Heart left ventricle (tissue), 16 donors: Measurements from ENCODE around the gene DPY30. TPM values are rescaled to one million over a fixed set of nuclear protein-coding genes. Genes with fewer than 3 reads are reported as not detected.
"Not testable (repeated sequence)": the region's sequence is repeated elsewhere in the genome, so short reads cannot be mapped to it uniquely, and the experiment has no call there.

Experiments
- ATAC-seq, 4 donors: fragments of 200-7000 bp; cut with Tn5 transposase; one replicate each; pipeline ENCODE4 v1.9.1; 2020 to 2022; ENCODE audit warnings: moderate library complexity in 4 of 4, mild to moderate bottlenecking in 3 of 4, moderate number of reproducible peaks in 1 of 4
- DNase-seq, 5 donors: peaks; one replicate each; pipeline ENCODE4 v3.0.0-alpha.2; 2020
- H3K27ac ChIP-seq, 12 donors: fragments of 200-600 bp; sonication (generic) in 4 of 12; one replicate each; pipeline versions ENCODE4 v1.5.0 to v1.8.0; 2016 to 2022; ENCODE audit warnings: mild to moderate bottlenecking in 2 of 12
- H3K27me3 ChIP-seq, 9 donors: fragments of 200-600 bp; sonication (generic) in 2 of 9; one replicate each; pipeline versions ENCODE4 v1.5.1 to v1.8.0; 2016 to 2022; ENCODE audit warnings: mild to moderate bottlenecking in 3 of 9
- H3K36me3 ChIP-seq, 9 donors: fragments of 200-600 bp; sonication (generic) in 2 of 9; one replicate each; pipeline versions ENCODE4 v1.5.0 to v1.8.0; 2018 to 2022; ENCODE audit warnings: mild to moderate bottlenecking in 2 of 9
- H3K4me1 ChIP-seq, 12 donors: fragments of 200-600 bp; sonication (generic) in 4 of 12; one replicate each; pipeline versions ENCODE4 v1.5.0 to v1.8.0; 2016 to 2022; ENCODE audit warnings: mild to moderate bottlenecking in 3 of 12
- H3K4me3 ChIP-seq, 12 donors: fragments of 200-600 bp; sonication (generic) in 4 of 12; one replicate each; pipeline versions ENCODE4 v1.5.0 to v1.8.0; 2017 to 2022; ENCODE audit warnings: mild to moderate bottlenecking in 9 of 12, moderate library complexity in 4 of 12
- H3K9me3 ChIP-seq, 12 donors: fragments of 200-600 bp; sonication (generic) in 4 of 12; one replicate each; pipeline versions ENCODE4 v1.5.0 to v1.8.0; 2016 to 2022; ENCODE audit warnings: mild to moderate bottlenecking in 1 of 12
- POLR2A ChIP-seq, 2 donors: fragments of 450-650 bp; IDR thresholded peaks; one replicate each; pipeline ENCODE4 v1.6.1; 2017; ENCODE audit warnings: antibody characterized with exemption in 2 of 2, mild to moderate bottlenecking in 2 of 2, moderate library complexity in 2 of 2
- WGBS, 4 donors: extraction: QIAGEN DNeasy Blood & Tissue Kit in 2 of 4; methylation state at CpG; one replicate each; pipeline versions ENCODE4 v1.1.5 to v1.1.7; 2013 to 2018; 5-methylcytosine and 5-hydroxymethylcytosine counted together
- intact Hi-C, 10 donors: fragments of 100-400 bp; cut with DNase I; formaldehyde crosslinking; loops; one replicate each; pipeline versions ENCODE4 v1.11.1 to v1.14.2; 2022
- polyA plus RNA-seq, 2 donors: library from polyadenylated mRNA; stranded (reverse); fragments of 200-250 nt; gene quantifications; one replicate each; pipeline ENCODE4 v1.2.3, GENCODE V29; 2013
- total RNA-seq, 9 donors: library from RNA; depleted of rRNA in 2 of 9; stranded (reverse); fragments of >200 nt in 2 of 9; fragmentation: NEBNext Ultra II Directional in 3 of 9; extraction: Animal tissue kit (Norgen Biotek cat#: 25700) in 3 of 9; gene quantifications; one replicate each; pipeline versions ENCODE4 v1.1.0 to v1.2.4, GENCODE V29; 2016 to 2023
- TF ChIP-seq, protein P1 (sequence below), 12 donors: fragments of 200-600 bp; sonication (generic) in 4 of 12; IDR thresholded peaks; one replicate each; pipeline versions ENCODE4 v1.5.0 to v1.8.0; 2018 to 2022; ENCODE audit warnings: antibody characterized with exemption in 12 of 12, mild to moderate bottlenecking in 5 of 12
- donor health status: ischemic (EF 13 %, LVEDD 7.1; RV severe dilation, severe dysfunction).
- donor health status: healthy with polysubstance abuse.
- donor health status: DM: no; HTN: yes; CAD: no.
- donor health status: DM: no; HTN: no; CAD: no.
- donor health status: ischemic (EF 25% LVEDD 6.9; RV normal size, moderate dysfunction).
- donor health status: ischemic (EF 25% LVEDD 5.7; RV mildly dilated, moderate dysfunction).
- donor health status: healthy.
- donor health status: DM: yes; HTN: yes; CAD: no.
- donor health status: ischemic (EF 35%, LVEDD 5.7; RV mildly dilated, moderate dysfunction).
- donor health status: nonischemic (EF 11% LVEDD 7.7; RV severe dilation, severe dysfunction).
- donor health status: DM: yes; HTN: yes; CAD: no.
- donor health status: PGD.
- donor health status: ischemic (EF 29% LVEDD 5.4; RV normal size, mild dysfunction).
- donor health status: nonischemic (EF 23%, LVEDD 6.1; RV moderate dilation, normal function).

DPY30 gene
- total and polyA plus RNA-seq, 11 donors = 36.8 to 86.5 (median 42.9) TPM

DNA sequence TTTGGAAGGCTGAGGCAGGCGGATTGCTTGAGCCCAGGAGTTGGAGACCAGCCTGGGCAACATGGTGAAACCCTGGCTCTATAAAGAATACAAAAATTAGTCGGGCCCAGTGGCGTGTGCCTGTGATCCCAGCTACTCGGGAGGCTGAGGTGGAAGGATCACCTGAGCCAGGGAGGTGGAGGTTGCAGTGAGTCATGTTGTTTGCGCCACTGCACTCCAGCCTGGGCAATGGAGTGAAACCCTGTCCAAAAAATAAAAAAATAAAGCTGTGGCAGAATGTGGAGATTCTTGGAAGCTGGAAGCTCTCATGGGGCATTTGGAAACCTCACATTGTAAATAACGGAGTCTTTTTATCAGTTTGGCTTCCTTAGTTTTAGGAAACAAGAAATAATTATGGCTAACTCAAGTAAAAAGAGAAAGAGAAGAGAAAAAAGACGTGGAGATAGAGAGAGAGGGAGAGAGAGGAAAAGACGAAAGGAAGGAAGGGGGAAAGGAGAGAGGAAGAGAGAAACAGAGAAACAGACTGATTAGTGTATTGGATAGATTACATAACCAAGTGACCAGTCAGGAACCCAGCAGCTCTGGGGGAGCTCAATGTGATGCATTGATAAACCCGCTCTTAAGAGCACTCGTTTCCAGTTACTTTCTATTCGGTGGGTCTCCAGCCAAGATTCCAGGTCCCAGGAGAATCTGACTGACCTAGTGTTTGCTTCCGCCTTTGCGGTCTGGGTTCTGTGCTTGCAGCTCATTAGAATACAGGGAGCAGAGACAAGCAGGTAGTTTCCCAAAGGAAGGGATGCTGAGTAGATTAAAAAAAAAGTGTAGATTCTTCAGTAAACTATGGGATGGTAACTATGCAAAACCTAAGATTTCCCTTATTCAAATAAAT is 22.6 kb upstream of the DPY30 start:
- H3K27me3 ChIP-seq = no peaks in the 10 kb centered on the region
- TF ChIP-seq POLR2A (IDR thresholded peaks at IDR 0.05) = no peak
- TF ChIP-seq, protein P1, sequence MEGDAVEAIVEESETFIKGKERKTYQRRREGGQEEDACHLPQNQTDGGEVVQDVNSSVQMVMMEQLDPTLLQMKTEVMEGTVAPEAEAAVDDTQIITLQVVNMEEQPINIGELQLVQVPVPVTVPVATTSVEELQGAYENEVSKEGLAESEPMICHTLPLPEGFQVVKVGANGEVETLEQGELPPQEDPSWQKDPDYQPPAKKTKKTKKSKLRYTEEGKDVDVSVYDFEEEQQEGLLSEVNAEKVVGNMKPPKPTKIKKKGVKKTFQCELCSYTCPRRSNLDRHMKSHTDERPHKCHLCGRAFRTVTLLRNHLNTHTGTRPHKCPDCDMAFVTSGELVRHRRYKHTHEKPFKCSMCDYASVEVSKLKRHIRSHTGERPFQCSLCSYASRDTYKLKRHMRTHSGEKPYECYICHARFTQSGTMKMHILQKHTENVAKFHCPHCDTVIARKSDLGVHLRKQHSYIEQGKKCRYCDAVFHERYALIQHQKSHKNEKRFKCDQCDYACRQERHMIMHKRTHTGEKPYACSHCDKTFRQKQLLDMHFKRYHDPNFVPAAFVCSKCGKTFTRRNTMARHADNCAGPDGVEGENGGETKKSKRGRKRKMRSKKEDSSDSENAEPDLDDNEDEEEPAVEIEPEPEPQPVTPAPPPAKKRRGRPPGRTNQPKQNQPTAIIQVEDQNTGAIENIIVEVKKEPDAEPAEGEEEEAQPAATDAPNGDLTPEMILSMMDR (IDR thresholded peaks at IDR 0.05) = no peak
- peaks cover 0 to 11% (median 0%) of the 10 kb centered on the region in 9 donors for H3K36me3 ChIP-seq
- no peaks in the 10 kb centered on the region for H3K9me3 ChIP-seq
- H3K27ac ChIP-seq = peak overlapping the region in 11 of 12 donors; percentile 78 to 95 (median 90)
- WGBS, 4 donors = 44 to 53% (median 46%) methylated on average over 13 of the region's 13 CpGs
- DNase-seq (peak in 4 of 5 donors; percentile 55 to 73 (median 64)), ATAC-seq (peak in 2 of 4 donors; percentile 4 to 19)
- intact Hi-C loops = loop anchor here in 7 of 10 donors (1.0 to 10.0 kb wide), 10 partner anchors 21 to 295 kb away; partner anchors contain the start of genes MEMO1 (in 5 of the 7), BIRC6 (in 1 of the 7), DPY30 (in 1 of the 7) and SLC30A6 (in 1 of the 7)
- H3K4me3 ChIP-seq = peak overlapping the region; percentile 65 to 94 (median 90)
- peaks cover 0 to 32% (median 13%) of the 10 kb centered on the region in 12 donors for H3K4me1 ChIP-seq

GRCh38 chr2:32061430-32061829 is 21.8 kb upstream of the DPY30 start:
- no peak for DNase-seq
- intact Hi-C loops = loop anchor here in 4 of 10 donors (5.0 to 10.0 kb wide), 5 partner anchors 47 to 296 kb away; partner anchors contain the start of genes MEMO1 (in 2 of the 4) and BIRC6 (in 1 of the 4)
- 92 to 96% (median 95%) methylated on average over 8 of the region's 8 CpGs for WGBS, 4 donors
- Histone ChIP-seq H3K4me3 (no peak overlapping the region), H3K27ac (peak overlapping the region in 1 of 12 donors; percentile 89), H3K4me1 (peaks cover 0 to 31% (median 13%) of the 10 kb centered on the region in 12 donors), H3K9me3 (no peaks in the 10 kb centered on the region), H3K27me3 (no peaks in the 10 kb centered on the region), H3K36me3 (peaks cover 0 to 9% (median 0%) of the 10 kb centered on the region in 9 donors)
- ATAC-seq = no peak
- TF ChIP-seq, protein P1 (IDR thresholded peaks at IDR 0.05) = no peak
- no peak for TF ChIP-seq POLR2A (IDR thresholded peaks at IDR 0.05)

DNA sequence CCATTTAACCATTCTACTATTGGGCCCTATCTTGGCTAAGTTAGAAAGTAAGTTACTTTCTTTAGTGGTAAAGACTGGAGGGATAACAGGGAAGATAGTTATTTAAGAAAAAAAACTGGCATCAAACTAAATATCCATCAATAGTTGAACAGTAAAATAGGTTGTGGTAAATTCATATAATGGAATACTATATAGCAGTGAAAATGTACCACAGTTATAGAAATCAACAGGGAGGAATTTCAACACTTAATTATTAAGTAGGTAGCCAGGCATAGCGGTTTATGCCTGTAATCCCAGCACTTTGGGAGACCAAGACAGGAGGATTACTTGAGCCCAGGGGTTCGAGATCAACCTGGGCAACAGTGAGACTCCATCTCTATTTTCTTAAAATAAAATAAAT is 20.7 kb upstream of the DPY30 start:
- 87 to 94% (median 92%) methylated on average over 2 of the region's 2 CpGs for WGBS, 4 donors
- H3K27ac ChIP-seq = no peak overlapping the region
- H3K9me3 ChIP-seq = no peaks in the 10 kb centered on the region
- no peak overlapping the region for H3K4me3 ChIP-seq
- intact Hi-C loops = loop anchor here in 4 of 10 donors (5.0 to 10.0 kb wide), 5 partner anchors 45 to 297 kb away; partner anchors contain the start of genes MEMO1 (in 2 of the 4) and BIRC6 (in 1 of the 4)
- DNase-seq (no peak), ATAC-seq (no peak)
- no peaks in the 10 kb centered on the region for H3K27me3 ChIP-seq
- no peaks in the 10 kb centered on the region for H3K36me3 ChIP-seq
- no peak for TF ChIP-seq POLR2A (IDR thresholded peaks at IDR 0.05)
- TF ChIP-seq, protein P1 (IDR thresholded peaks at IDR 0.05) = no peak
- H3K4me1 ChIP-seq = peaks cover 0 to 20% (median 9%) of the 10 kb centered on the region in 12 donors

DNA sequence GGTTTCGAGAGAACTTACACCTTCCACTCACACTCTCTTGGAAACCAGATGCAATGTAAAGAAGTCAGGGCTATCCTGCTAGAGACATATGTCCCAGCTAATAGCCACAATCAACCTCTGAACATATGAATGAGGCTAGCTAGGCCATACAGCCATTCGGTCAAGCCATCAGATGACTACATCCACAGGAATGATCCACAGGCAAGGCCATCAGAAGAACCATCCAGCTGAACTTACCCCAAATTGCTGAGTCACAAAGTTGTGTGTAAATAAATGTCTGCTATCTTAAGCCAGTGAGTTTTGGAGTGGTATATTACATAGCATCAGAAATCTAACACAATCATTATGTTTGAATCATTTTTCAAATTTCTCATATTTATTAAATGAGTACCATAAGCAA is 18.5 kb upstream of the DPY30 start:
- ATAC-seq (no peak), DNase-seq (no peak)
- H3K4me1 ChIP-seq = peaks cover 0 to 9% (median 2%) of the 10 kb centered on the region in 12 donors
- intact Hi-C loops = no loop called here
- TF ChIP-seq, protein P1 (IDR thresholded peaks at IDR 0.05) = no peak
- no peak for TF ChIP-seq POLR2A (IDR thresholded peaks at IDR 0.05)
- no peaks in the 10 kb centered on the region for H3K36me3 ChIP-seq
- no peak overlapping the region for H3K27ac ChIP-seq
- no peaks in the 10 kb centered on the region for H3K27me3 ChIP-seq
- 91 to 100% (median 94%) methylated on average over 2 of the region's 2 CpGs for WGBS, 4 donors
- H3K9me3 ChIP-seq = no peaks in the 10 kb centered on the region
- no peak overlapping the region for H3K4me3 ChIP-seq

DNA sequence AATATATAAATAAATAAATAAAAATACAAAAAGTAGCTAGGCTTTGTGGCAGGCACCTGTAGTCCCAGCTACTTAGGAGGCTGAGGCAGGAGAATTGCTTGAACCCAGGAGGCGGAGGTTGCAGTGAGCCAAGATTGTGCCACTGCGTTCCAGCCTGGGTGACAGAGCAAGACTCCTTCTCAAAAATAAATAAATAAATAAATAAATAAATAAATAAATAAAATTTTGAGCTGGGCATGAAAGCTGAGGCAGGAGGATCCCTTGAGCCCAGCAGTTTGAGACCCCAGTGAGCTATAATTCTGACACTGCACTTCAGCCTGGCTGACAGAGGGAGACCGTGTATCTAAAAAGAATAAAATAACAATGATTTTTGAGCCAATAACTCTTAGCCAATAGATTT is 15.0 kb upstream of the DPY30 start:
- WGBS, 4 donors = 62 to 81% (median 71%) methylated on average over 3 of the region's 3 CpGs
- H3K36me3 ChIP-seq, H3K27ac ChIP-seq, ATAC-seq, intact Hi-C loops, H3K4me1 ChIP-seq, H3K9me3 ChIP-seq, DNase-seq, H3K27me3 ChIP-seq, H3K4me3 ChIP-seq: not testable (repeated sequence)
